Subcutaneous abdominal adipose tissue (tissue), 5 donors: ENCODE results near the gene PRR23B.

Experiments
- H3K27ac ChIP-seq: one replicate; pipeline ENCODE4 v1.7.0; 2013; ENCODE audit warnings: low read depth, mild to moderate bottlenecking, inconsistent platforms, low read length, moderate library complexity
- H3K27me3 ChIP-seq, 5 donors: one replicate each; pipeline ENCODE4 v1.7.0; 2013; ENCODE audit warnings: low read length in 5 of 5, inconsistent platforms in 1 of 5; ENCODE audit not compliant: control insufficient read depth in 5 of 5, insufficient read depth in 4 of 5
- H3K36me3 ChIP-seq, 5 donors: one replicate each; pipeline ENCODE4 v1.7.0; 2013; ENCODE audit warnings: low read length in 5 of 5; ENCODE audit not compliant: control insufficient read depth in 5 of 5, insufficient read depth in 5 of 5
- H3K4me1 ChIP-seq, 5 donors: one replicate each; pipeline ENCODE4 v1.7.0; 2013; ENCODE audit warnings: low read length in 5 of 5, mild to moderate bottlenecking in 3 of 5, moderate library complexity in 1 of 5; ENCODE audit not compliant: control insufficient read depth in 5 of 5, insufficient read depth in 5 of 5
- H3K4me3 ChIP-seq, 5 donors: one replicate each; pipeline ENCODE4 v1.7.0; 2013; ENCODE audit warnings: low read length in 5 of 5, low read depth in 1 of 5
- H3K9ac ChIP-seq, 5 donors: one replicate each; pipeline ENCODE4 v1.7.0; 2013; ENCODE audit warnings: low read length in 5 of 5, mild to moderate bottlenecking in 4 of 5, moderate library complexity in 3 of 5
- H3K9me3 ChIP-seq, 5 donors: one replicate each; pipeline ENCODE4 v1.7.0; 2013; ENCODE audit warnings: low read length in 5 of 5; ENCODE audit not compliant: control insufficient read depth in 5 of 5
- donor health status: healthy.
- donor health status: healthy.
- donor health status: healthy.
- donor health status: healthy.
- donor health status: healthy.

Gene PRR23B

DNA sequence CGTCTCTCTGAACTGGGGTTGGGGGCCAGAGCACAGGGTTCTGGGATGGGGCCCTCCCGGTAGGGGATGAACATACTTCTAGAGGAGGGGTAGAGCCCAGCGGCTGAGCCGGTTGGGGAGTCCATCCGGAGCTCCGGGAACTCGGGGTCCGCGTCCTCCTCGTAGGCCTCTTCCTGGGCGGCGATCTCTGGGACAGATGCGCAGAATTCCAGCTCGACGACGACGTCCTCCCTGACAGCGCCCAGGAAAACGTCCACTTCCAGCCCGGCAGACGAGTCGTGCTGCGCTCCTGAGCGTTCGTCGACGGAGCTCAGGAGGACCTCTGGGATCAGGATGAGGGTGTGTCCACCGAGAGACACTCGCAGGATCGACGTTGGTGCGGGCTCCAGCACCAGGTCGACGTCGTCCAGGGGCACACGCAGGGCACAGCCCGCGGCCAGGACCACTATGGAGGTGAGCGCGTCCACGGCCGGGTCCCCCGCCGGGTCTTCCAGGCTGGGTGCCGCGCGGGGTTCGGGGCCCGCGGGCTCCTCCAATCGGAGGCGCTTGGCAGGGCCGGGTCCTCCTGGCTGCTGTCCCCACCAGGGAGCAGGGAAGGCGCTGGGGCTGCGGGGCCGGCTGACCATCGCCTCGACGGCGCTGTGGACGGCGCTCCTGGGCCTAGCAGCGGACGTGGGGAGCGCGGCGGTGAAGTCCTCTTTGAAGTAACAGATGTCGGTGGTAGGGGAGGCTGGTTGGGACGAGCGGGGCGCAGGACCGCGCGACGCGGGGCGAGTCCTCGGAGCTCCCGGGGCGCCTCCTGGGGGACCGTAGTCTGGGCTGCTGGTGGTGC lies 474 bp downstream of the PRR23B start:
- H3K27me3 ChIP-seq: no peaks in the 10 kb centered on the region
- H3K27ac ChIP-seq: no peak overlapping the region
- H3K4me1 ChIP-seq: no peaks in the 10 kb centered on the region
- H3K9me3 ChIP-seq: peaks cover 0 to 10% (median 7%) of the 10 kb centered on the region in 5 donors
- no peaks in the 10 kb centered on the region for H3K36me3 ChIP-seq
- H3K9ac ChIP-seq: no peak overlapping the region
- no peak overlapping the region for H3K4me3 ChIP-seq

DNA sequence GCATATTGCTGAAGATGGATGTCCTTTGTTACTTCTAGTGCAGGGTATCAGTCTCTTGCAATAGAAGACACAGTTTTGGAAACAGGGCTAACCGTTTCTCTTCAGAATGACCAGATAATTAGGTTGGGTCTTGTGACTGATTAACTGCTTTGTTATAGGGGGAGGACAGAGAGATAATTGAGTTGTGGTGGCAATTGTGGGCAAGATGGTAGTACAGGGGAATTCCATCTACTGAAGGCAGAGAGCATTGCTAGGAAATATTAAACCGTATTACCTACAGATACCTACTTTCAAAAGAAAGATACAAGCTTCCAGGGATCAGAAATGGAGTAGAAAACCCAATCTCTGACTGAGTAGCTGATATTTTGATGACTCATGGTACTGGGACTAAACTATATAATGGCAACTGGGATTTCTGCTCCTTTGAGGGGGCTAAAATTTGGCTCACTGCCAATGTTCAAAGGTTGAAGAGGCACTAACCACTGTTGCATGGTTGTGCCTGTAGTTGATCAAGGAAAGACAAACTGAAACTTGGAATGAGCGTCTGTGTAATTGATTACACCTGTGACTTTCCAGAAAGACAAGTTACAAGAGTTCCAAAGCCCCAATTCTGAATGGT lies 4.2 kb downstream of the PRR23B start:
- H3K9ac ChIP-seq: no peak overlapping the region
- no peaks in the 10 kb centered on the region for H3K27me3 ChIP-seq

DNA sequence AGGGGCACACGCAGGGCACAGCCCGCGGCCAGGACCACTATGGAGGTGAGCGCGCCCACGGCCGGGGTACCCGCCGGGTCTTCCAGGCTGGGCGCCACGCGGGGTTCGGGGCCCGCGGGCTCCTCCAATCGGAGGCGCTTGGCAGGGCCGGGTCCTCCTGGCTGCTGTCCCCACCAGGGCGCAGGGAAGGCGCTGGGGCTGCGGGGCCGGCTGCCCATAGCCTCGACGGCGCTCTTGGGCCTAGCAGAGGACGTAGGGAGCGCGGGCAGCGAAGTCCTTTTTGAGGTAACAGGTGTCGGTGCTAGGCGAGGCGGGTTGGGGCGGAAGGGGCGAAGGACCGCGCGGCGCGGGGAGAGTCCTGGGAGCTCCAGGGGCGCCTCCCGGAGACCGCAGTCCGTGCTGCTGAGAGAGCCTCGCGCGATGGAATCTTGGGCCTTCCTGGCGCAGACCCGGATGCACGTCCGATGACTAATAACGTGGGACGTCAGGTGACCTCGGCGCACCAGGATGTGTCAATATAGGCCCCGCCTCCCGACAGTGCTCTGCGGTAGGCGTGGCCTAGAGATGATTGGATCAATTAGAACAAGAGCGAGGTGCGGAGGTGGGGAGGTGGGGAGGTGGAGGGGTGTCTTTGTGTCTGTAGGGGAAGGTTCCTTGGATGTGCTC lies 14.5 kb downstream of the PRR23B start, which contains the start of gene PRR23A:
PRR23A (minus strand) TSS at position 218 of the 666 bp plus-strand sequence; CDS start at position 218, 0 bp downstream.
- Histone ChIP-seq H3K9me3 (peaks cover 0 to 15% (median 11%) of the 10 kb centered on the region in 5 donors), H3K4me1 (no peaks in the 10 kb centered on the region), H3K27me3 (no peaks in the 10 kb centered on the region), H3K9ac (no peak within 1 kb of the TSS), H3K36me3 (no peaks in the 10 kb centered on the region), H3K27ac (no peak within 1 kb of the TSS), H3K4me3 (no peak within 1 kb of the TSS)

More for the DNA sequence above, 4.2 kb downstream of the PRR23B start:
- no peak overlapping the region for H3K27ac ChIP-seq
- H3K4me3 ChIP-seq: no peak overlapping the region
- H3K4me1 ChIP-seq: no peaks in the 10 kb centered on the region
- no peaks in the 10 kb centered on the region for H3K36me3 ChIP-seq
- H3K9me3 ChIP-seq: peaks cover 0 to 15% (median 12%) of the 10 kb centered on the region in 5 donors

DNA sequence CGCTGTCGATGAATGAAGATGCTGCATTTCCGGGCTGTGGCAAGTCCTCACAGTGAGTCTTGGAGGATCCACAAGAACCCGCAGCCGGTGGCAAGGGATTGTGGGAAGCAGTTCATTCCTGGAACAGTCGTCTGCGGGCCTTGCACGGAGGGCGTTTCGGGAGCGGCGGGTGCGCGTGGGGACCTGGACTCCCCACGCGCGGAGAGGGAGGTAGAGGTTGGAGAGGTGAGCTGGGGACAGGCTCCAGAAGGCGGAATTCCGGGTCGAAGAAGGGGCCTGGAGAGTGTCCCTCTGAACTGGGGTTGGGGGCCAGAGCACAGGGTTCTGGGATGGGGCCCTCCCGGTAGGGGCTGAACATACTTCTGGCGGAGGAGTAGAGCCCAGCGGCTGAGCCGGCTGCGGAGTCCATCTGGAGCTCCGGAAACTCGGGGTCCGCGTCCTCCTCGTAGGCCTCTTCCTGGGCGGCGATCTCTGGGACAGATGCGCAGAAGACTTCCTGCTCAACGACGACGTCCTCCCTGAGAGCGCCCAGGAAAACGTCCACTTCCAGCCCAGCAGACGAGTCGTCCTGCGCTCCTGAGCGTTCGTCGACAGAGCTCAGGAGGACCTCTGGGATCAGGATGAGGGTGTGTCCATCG lies 15.3 kb downstream of the PRR23B start:
- Histone ChIP-seq H3K27ac (no peak overlapping the region), H3K27me3 (no peaks in the 10 kb centered on the region), H3K9me3 (peaks cover 0 to 15% (median 11%) of the 10 kb centered on the region in 5 donors), H3K36me3 (no peaks in the 10 kb centered on the region), H3K9ac (no peak overlapping the region), H3K4me1 (no peaks in the 10 kb centered on the region), H3K4me3 (no peak overlapping the region)

DNA sequence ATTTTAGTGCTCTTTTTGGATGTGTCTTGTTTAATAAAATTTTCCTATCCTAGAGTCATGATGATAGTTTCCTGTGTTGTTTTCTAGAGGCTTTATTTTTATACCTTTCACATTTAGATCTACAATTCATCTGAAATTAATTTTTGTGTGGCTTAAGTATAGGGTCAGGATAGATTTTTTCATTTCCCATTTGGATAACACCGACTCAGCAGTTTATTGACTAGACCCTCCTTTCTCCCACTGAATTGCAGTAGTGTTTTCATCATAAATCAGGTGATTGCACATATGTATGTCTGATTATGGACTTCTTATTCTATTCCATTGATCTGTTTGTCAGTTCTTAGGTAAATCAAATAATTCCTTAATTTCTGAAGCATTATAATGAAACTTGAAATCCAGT lies 25.0 kb downstream of the PRR23B start:
- no peaks in the 10 kb centered on the region for H3K36me3 ChIP-seq
- no peak overlapping the region for H3K27ac ChIP-seq
- H3K9ac ChIP-seq: no peak overlapping the region
- no peaks in the 10 kb centered on the region for H3K4me1 ChIP-seq
- peaks cover 0 to 6% (median 0%) of the 10 kb centered on the region in 5 donors for H3K27me3 ChIP-seq
- peaks cover 0 to 4% (median 0%) of the 10 kb centered on the region in 5 donors for H3K9me3 ChIP-seq
- H3K4me3 ChIP-seq: no peak overlapping the region

DNA sequence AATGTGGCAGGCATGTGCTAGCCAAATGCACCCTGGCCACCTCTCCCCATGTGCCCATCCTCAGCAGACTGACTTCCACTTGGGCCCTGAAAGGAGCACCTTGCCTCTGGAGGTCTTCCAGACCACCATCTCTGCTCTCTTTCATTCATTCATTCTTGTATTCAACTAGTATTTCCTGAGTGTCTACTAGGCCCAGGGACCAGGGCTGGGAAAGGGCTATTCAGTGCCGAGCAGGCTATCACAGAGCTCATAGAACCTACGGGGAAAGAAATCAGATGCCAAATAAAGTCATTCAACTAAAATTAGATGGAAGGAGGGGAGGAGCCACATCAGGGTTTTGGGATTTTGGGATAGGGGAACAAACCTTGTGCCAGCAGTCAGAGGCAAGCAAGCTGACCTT lies 33.5 kb downstream of the PRR23B start:
- H3K4me1 ChIP-seq: no peaks in the 10 kb centered on the region
- no peak overlapping the region for H3K4me3 ChIP-seq
- no peak overlapping the region for H3K9ac ChIP-seq
- no peak overlapping the region for H3K27ac ChIP-seq
- no peaks in the 10 kb centered on the region for H3K36me3 ChIP-seq
- H3K27me3 ChIP-seq: no peaks in the 10 kb centered on the region
- no peaks in the 10 kb centered on the region for H3K9me3 ChIP-seq

DNA sequence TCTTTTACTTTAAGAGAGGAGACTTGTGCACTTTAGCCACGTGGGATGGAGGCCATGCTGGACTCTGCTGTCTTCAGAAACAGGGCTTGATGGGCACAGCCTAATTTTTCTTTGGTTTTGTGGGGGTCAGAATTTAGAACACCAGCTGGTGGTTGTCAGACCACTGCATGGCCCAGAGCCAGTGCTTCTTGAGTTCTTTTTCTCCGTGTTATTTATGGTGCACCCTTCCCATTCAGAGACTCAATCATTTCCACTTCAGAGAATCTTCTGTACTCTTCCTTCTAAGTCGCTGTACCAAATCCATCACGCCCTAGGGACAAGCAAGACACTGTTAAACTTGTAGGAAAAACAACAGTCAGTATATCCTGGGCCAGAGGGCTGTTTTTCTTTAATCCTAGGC lies 34.8 kb downstream of the PRR23B start:
- Histone ChIP-seq H3K4me1 (no peaks in the 10 kb centered on the region), H3K27me3 (no peaks in the 10 kb centered on the region), H3K9me3 (no peaks in the 10 kb centered on the region), H3K4me3 (no peak overlapping the region), H3K9ac (no peak overlapping the region), H3K27ac (no peak overlapping the region), H3K36me3 (no peaks in the 10 kb centered on the region)

DNA sequence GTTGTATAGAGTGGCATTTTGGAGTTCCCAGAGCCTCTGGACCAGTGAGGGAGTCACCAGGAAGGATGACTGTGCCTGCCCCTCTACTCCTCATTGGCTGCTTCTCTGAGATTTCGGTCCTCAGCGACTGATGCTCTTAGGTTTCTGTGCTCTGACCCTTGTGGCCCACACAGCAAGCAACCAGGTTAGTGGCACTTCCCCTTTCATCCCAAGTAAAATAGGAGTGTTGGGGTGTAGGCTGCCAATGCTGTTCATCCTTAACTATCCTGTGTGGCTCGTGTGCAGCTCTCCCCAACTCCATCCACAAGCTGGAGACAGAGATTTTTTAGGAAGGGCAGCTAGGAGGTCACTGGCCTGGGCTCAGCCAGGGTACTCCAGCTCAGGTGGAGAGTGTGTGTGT lies 35.9 kb downstream of the PRR23B start:
- Histone ChIP-seq H3K9ac (no peak overlapping the region), H3K4me1 (peaks cover 0 to 2% (median 0%) of the 10 kb centered on the region in 5 donors), H3K4me3 (no peak overlapping the region), H3K27ac (no peak overlapping the region), H3K36me3 (no peaks in the 10 kb centered on the region), H3K27me3 (no peaks in the 10 kb centered on the region), H3K9me3 (no peaks in the 10 kb centered on the region)

DNA sequence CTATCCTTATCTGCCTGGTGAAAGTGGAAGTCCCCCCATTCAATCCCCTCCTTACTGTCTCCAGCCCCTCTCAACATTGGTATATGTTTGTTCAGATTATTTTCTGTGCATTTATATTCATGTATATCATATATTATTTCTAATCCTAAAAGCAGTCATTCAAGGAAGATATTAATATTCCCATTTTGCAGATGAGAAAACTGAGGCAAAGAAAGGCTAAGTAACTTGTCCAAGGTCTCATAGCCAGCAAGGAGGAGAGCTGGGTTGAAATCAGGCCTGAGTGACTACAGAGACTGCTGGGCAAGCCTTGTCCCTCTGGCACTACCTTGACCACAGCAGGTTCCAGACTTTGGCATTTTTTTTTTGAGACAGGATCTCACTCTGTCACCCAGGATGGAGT lies 44.7 kb downstream of the PRR23B start:
- Histone ChIP-seq H3K4me3 (no peak overlapping the region), H3K36me3 (no peaks in the 10 kb centered on the region), H3K27ac (no peak overlapping the region), H3K9ac (no peak overlapping the region), H3K9me3 (no peaks in the 10 kb centered on the region), H3K4me1 (peaks cover 0 to 5% (median 3%) of the 10 kb centered on the region in 5 donors), H3K27me3 (peaks cover 0 to 17% (median 6%) of the 10 kb centered on the region in 5 donors)
